SKM-1 treated with dmso at 0.1 percent for 144 hours (cell line): ENCODE results near the gene ITGA1.
"Not testable (repeated sequence)": the region's sequence is repeated elsewhere in the genome, so short reads cannot be mapped to it uniquely, and the experiment has no call there.

Experiments
- DNase-seq: peaks from one replicate; lab custom pipeline; 2025; ENCODE audit not compliant: unreplicated experiment; lab: John Stamatoyannopoulos, UW

ITGA1 gene

GRCh38 chr5:52947208-52947607 is 159.5 kb downstream of the ITGA1 start:
- no peak for DNase-seq

- DNase-seq, result no peak
Measured at GRCh38 chr5:52947851-52948250, 160.1 kb downstream of the ITGA1 start.

- peak; percentile 89 for DNase-seq
Measured at GRCh38 chr5:52948418-52949076, 160.8 kb downstream of the ITGA1 start.

- DNase-seq, result no peak
Measured at GRCh38 chr5:52950686-52951085, 163.0 kb downstream of the ITGA1 start.

- no peak for DNase-seq
Measured at GRCh38 chr5:52952483-52952882, 164.8 kb downstream of the ITGA1 start.

- DNase-seq, result no peak
Measured at GRCh38 chr5:52956014-52956413, 168.3 kb downstream of the ITGA1 start.

GRCh38 chr5:52956915-52957747 is 169.4 kb downstream of the ITGA1 start:
- DNase-seq, result no peak

- no peak for DNase-seq
Measured at GRCh38 chr5:52961274-52961681, 173.6 kb downstream of the ITGA1 start.

GRCh38 chr5:52963636-52964035 is 175.9 kb downstream of the ITGA1 start:
- DNase-seq, result no peak

GRCh38 chr5:52964138-52964537 is 176.4 kb downstream of the ITGA1 start:
- DNase-seq, result no peak

- DNase-seq, result not testable (repeated sequence)
Measured at GRCh38 chr5:52976157-52976556, 188.4 kb downstream of the ITGA1 start.

GRCh38 chr5:52977264-52977897 is 189.7 kb downstream of the ITGA1 start:
- DNase-seq, result no peak

- DNase-seq, result no peak
Measured at GRCh38 chr5:52981507-52981906, 193.8 kb downstream of the ITGA1 start.

- DNase-seq, result no peak
Measured at GRCh38 chr5:52983731-52984636, 196.3 kb downstream of the ITGA1 start.

GRCh38 chr5:52985306-52985705 is 197.6 kb downstream of the ITGA1 start:
- DNase-seq, result no peak

- DNase-seq, result no peak
Measured at GRCh38 chr5:52987711-52988331, 200.1 kb downstream of the ITGA1 start.

- DNase-seq, result no peak
Measured at GRCh38 chr5:52988335-52989024, 200.8 kb downstream of the ITGA1 start.

GRCh38 chr5:52989025-52989780 is 201.5 kb downstream of the ITGA1 start, which contains the start of gene ITGA2:
ITGA2 (plus strand) TSS chr5:52989352; CDS start chr5:52989469, 117 bp downstream.
- DNase-seq, result peak; percentile 39
